HepG2 (cell line): ENCODE results near the gene SIAE. TPM values are rescaled to one million over a fixed set of nuclear protein-coding genes. Genes with fewer than 3 reads are reported as not detected.

Source experiments
- ATAC-seq: fragments of 200-7000 bp; cut with Tn5 transposase; 3 replicates; pipeline ENCODE4 v1.9.1; 2020; ENCODE audit warnings: mild to moderate bottlenecking, moderate library complexity
- BruUV-seq: library from RNA; stranded (reverse); fragments of 400-500 nt; replicated peaks from 2 replicates; lab custom pipeline; 2021; lab: Mats Ljungman, UMichigan
- CTCF ChIA-PET: fragments of 300-600 bp; formaldehyde crosslinking; extraction: SDS; loops from one replicate; lab custom pipeline; 2021; ENCODE audit warnings: low total read pairs, inconsistent platforms, low intra/inter-chr PET ratio; lab: Yijun Ruan, JAX
- POLR2A ChIA-PET: fragments of 350-600 bp; sonication (Branson Sonifier 250); formaldehyde crosslinking; loops from one replicate; lab custom pipeline; 2020; ENCODE audit warnings: antibody characterized with exemption, inconsistent platforms; lab: Yijun Ruan, JAX
- DNase-seq: peaks from one replicate; pipeline ENCODE4 v3.0.0-alpha.2; 2015; ENCODE audit warnings: low spot score
- FAIRE-seq: peaks from 3 replicates; lab custom pipeline; 2011; peaks lifted over from hg19 to GRCh38; lab: Jason Lieb, UNC
- H2AFZ ChIP-seq: one replicate; pipeline ENCODE4 v1.6.1; 2011; ENCODE audit warnings: low read length, inconsistent platforms
- H3K27ac ChIP-seq: fragments of 300-600 bp; 3 replicates; pipeline ENCODE4 v1.8.0; 2011; ENCODE audit warnings: mixed run types, mild to moderate bottlenecking, mixed read lengths, low read length, inconsistent platforms; ENCODE audit not compliant: insufficient read depth; ENCODE audit errors: extremely low read length
- H3K27me3 ChIP-seq, 2 experiments: fragments of 200-600 bp in 1 of 2; 2 replicates in 1 of 2; 3 replicates in 1 of 2; pipeline versions ENCODE4 v1.6.0 to v1.8.0; 2011; ENCODE audit warnings: low read length in 2 of 2, mild to moderate bottlenecking in 2 of 2, moderate library complexity in 2 of 2, inconsistent platforms in 1 of 2; ENCODE audit not compliant: insufficient read depth in 2 of 2, control insufficient read depth in 1 of 2
- H3K36me3 ChIP-seq, 2 experiments: fragments of 200-600 bp in 1 of 2; replicated peaks in 1 of 2; 2 replicates in 1 of 2; 3 replicates in 1 of 2; pipeline versions ENCODE4 v1.5.1 to v1.8.0; 2011; ENCODE audit warnings: low read length in 2 of 2, inconsistent platforms in 1 of 2; ENCODE audit not compliant: insufficient read depth in 2 of 2, control insufficient read depth in 1 of 2
- H3K4me1 ChIP-seq: 2 replicates; pipeline ENCODE4 v1.5.1; 2012; ENCODE audit warnings: low read length, inconsistent platforms; ENCODE audit not compliant: insufficient read depth
- H3K4me2 ChIP-seq: 2 replicates; pipeline ENCODE4 v1.6.0; 2011; ENCODE audit warnings: low read depth, low read length, inconsistent platforms
- H3K4me3 ChIP-seq, 3 experiments: fragments of 200-600 bp in 1 of 3; sonication (generic), shearing (Covaris generic) in 1 of 3; replicated peaks in 1 of 3; 2 replicates each; pipeline ENCODE4 v1.5.1; 2011 to 2016; ENCODE audit warnings: low read length in 3 of 3, inconsistent platforms in 2 of 3, low read depth in 2 of 3, mild to moderate bottlenecking in 2 of 3, control low read depth in 1 of 3, mixed read lengths in 1 of 3; ENCODE audit not compliant: insufficient read depth in 1 of 3
- H3K79me2 ChIP-seq: one replicate; pipeline ENCODE4 v1.6.1; 2011; ENCODE audit warnings: low read length, inconsistent platforms; ENCODE audit not compliant: insufficient read depth
- H3K9ac ChIP-seq: 2 replicates; pipeline ENCODE4 v1.6.0; 2011; ENCODE audit warnings: mild to moderate bottlenecking, low read depth, low read length, inconsistent platforms; ENCODE audit not compliant: insufficient read depth
- H3K9me3 ChIP-seq: 2 replicates; pipeline ENCODE4 v1.5.1; 2012; ENCODE audit warnings: mild to moderate bottlenecking, low read length
- H4K20me1 ChIP-seq: 2 replicates; pipeline ENCODE4 v1.6.0; 2011; ENCODE audit warnings: inconsistent platforms, mild to moderate bottlenecking, low read length, moderate library complexity; ENCODE audit not compliant: insufficient read depth
- AGO1 ChIP-seq: fragments of 200-400 bp; formaldehyde crosslinking; IDR thresholded peaks from 2 replicates; pipeline ENCODE4 v1.6.1; 2017; ENCODE audit warnings: mild to moderate bottlenecking, low read depth, low read length, moderate library complexity; ENCODE audit not compliant: poor library complexity, severe bottlenecking
- ASH2L ChIP-seq: fragments of 300-600, 200-600 bp; sonication (generic); IDR thresholded peaks from 2 replicates; pipeline ENCODE4 v1.7.0; 2017; ENCODE audit warnings: low read depth, mild to moderate bottlenecking, moderate library complexity, mixed read lengths, low read length; ENCODE audit not compliant: insufficient read length
- EED ChIP-seq: sonication (generic); formaldehyde crosslinking; IDR thresholded peaks from 2 replicates; pipeline ENCODE4 v1.5.0; 2020; ENCODE audit warnings: mild to moderate bottlenecking, missing genetic modification reagents
- FOXJ3 ChIP-seq: sonication (generic); formaldehyde crosslinking; IDR thresholded peaks from 2 replicates; pipeline ENCODE4 v1.4.0; 2020; ENCODE audit warnings: missing genetic modification reagents, mild to moderate bottlenecking, borderline replicate concordance
- GABPA ChIP-seq, 2 experiments: IDR thresholded peaks; 2 replicates each; pipeline ENCODE4 v1.6.1; 2011 to 2016; ENCODE audit warnings: low read depth in 2 of 2, low read length in 1 of 2, missing biosample characterization in 1 of 2, missing genetic modification characterization in 1 of 2
- JARID2 ChIP-seq: sonication (generic); formaldehyde crosslinking; IDR thresholded peaks from 2 replicates; pipeline ENCODE4 v1.8.1; 2023; ENCODE audit warnings: missing genetic modification reagents, inconsistent platforms; ENCODE audit not compliant: insufficient replicate concordance
- KDM6A ChIP-seq: IDR thresholded peaks from 2 replicates; pipeline ENCODE4 v1.6.1; 2016; ENCODE audit warnings: low read depth
- NFE2L2 ChIP-seq: fragments of 150-350 bp; IDR thresholded peaks from 2 replicates; pipeline ENCODE4 v1.6.1; 2014; ENCODE audit warnings: low read length
- RARG ChIP-seq: sonication (generic); formaldehyde crosslinking; IDR thresholded peaks from 2 replicates; pipeline ENCODE4 v1.4.0; 2020; ENCODE audit warnings: low read depth, mild to moderate bottlenecking, missing genetic modification reagents
- SSRP1 ChIP-seq: IDR thresholded peaks from 2 replicates; pipeline ENCODE4 v1.6.1; 2016; ENCODE audit warnings: control low read depth
- YEATS2 ChIP-seq: sonication (generic); formaldehyde crosslinking; IDR thresholded peaks from 2 replicates; pipeline ENCODE4 v1.4.0; 2020; ENCODE audit warnings: missing genetic modification reagents, borderline replicate concordance
- ZNF432 ChIP-seq: sonication (generic); formaldehyde crosslinking; IDR thresholded peaks from 2 replicates; pipeline ENCODE4 v1.5.0; 2020; ENCODE audit warnings: missing genetic modification reagents, mild to moderate bottlenecking, borderline replicate concordance
- ZNF451 ChIP-seq: sonication (generic); formaldehyde crosslinking; IDR thresholded peaks from 2 replicates; pipeline ENCODE4 v1.5.0; 2020; ENCODE audit warnings: mild to moderate bottlenecking, missing genetic modification reagents
- ZNF772 ChIP-seq: sonication (generic); formaldehyde crosslinking; IDR thresholded peaks from 2 replicates; pipeline ENCODE4 v1.5.0; 2020; ENCODE audit warnings: mild to moderate bottlenecking, missing genetic modification reagents
- WGBS: methylation state at CpG from one replicate; pipeline ENCODE4 v1.1.6; 2017; ENCODE audit warnings: low lambda C conversion rate; 5-methylcytosine and 5-hydroxymethylcytosine counted together
- in situ Hi-C: cut with HindIII; loops from 2 replicates; pipeline ENCODE4 v1.10.0; 2017; ENCODE audit warnings: low pct_unique_long_range_greater_than_20kb; ENCODE audit not compliant: extremely low pct_ligation_motif_present
- intact Hi-C: fragments of 100-400 bp; cut with micrococcal nuclease; formaldehyde crosslinking; loops from one replicate; pipeline ENCODE4 v1.10.0; 2022; ENCODE audit not compliant: unreplicated experiment
- polyA plus RNA-seq, 8 experiments: library from polyadenylated mRNA; depleted of rRNA in 3 of 8; stranded (reverse) in 7 of 8; unstranded in 1 of 8; fragments of >200 nt; fragmentation: Illumina TruSeq in 4 of 8; extraction: Trizol in 4 of 8; gene quantifications; 2 replicates each; pipeline versions ENCODE4 v1.2.1 to v1.2.3, GENCODE V29; 2011 to 2016; ENCODE audit warnings: low read depth in 4 of 8, missing spikeins in 1 of 8, mixed read lengths in 1 of 8; ENCODE audit not compliant: insufficient read depth in 1 of 8
- total RNA-seq, 5 experiments: library from RNA; depleted of rRNA; stranded (reverse); fragments of >200 nt; fragmentation: Illumina TruSeq; extraction: Trizol; gene quantifications; 2 replicates each; pipeline ENCODE4 v1.2.3, GENCODE V29; 2016; ENCODE audit warnings: low read depth in 1 of 5

Gene SIAE
- total and polyA plus RNA-seq, 2 of the 13 experiments (the other 11 are each of a cell fraction or from before 2014, with no cell fraction given) = 7.0 to 22.4 TPM

DNA sequence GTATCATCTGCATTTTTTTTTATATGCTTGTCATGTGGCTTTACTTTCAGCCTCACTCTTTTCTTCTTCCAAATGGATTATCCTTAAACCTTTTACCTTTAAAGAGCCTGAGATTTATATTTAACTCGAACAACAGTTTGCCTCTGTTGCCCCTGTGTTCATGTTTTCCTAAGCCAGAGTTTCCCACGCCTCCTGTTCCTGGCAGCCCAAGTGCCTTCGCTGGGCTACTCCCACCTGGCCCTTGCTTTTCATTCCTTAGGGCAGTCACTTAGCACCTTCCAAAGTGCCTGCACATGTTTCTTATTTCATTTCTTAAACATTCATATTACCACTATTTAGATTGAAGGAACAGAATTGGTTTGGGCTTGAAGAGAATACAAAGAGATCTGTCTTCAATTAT, 37.6 kb downstream of the SIAE start:
- ChIA-PET CTCF (no interaction called here), POLR2A (no interaction called here)
- no peak overlapping the region for H3K4me3 ChIP-seq
- FAIRE-seq (no peak), DNase-seq (no peak), ATAC-seq (no peak)
- no peak overlapping the region for H2AFZ ChIP-seq
- H3K9me3 ChIP-seq = no peaks in the 10 kb centered on the region
- intact Hi-C loops = no loop called here
- no peaks in the 10 kb centered on the region for H4K20me1 ChIP-seq
- BruUV-seq = no TSS peak
- in situ Hi-C loops = no loop called here
- H3K4me1 ChIP-seq = no peaks in the 10 kb centered on the region
- H3K79me2 ChIP-seq = no peaks in the 10 kb centered on the region
- no peak overlapping the region for H3K4me2 ChIP-seq
- TF ChIP-seq ASH2L (no peak), EED (CRISPR knock-in tag) (no peak), KDM6A (CRISPR knock-in tag) (no peak)
- H3K36me3 ChIP-seq = peaks cover 9 to 36% of the 10 kb centered on the region in 2 experiments
- WGBS = 97% methylated on average over 3 of the region's 3 CpGs
- H3K9ac ChIP-seq = no peak overlapping the region
- no peak overlapping the region for H3K27ac ChIP-seq
- no peaks in the 10 kb centered on the region for H3K27me3 ChIP-seq

DNA sequence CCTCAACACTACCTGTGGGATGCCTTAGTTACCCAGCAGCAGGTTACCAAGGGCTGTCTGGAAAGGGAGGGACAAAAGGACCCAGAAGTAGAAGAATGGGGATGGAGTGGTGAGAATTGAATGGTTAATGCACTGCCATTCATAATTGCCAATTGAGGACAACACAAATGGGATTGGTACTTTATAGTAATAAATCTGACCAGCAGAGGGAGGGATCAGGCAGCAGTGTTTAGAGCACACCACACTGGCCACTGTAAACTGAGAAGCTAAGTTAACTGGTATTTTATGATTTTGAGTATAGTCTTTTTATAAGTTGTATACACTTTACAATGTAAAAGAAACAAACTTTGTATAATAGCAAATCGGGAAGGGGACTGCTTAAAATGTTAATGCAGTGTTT, 40.2 kb downstream of the SIAE start:
- Histone ChIP-seq H3K27me3 (no peaks in the 10 kb centered on the region), H3K4me2 (no peak overlapping the region), H3K79me2 (no peaks in the 10 kb centered on the region), H3K27ac (no peak overlapping the region), H3K4me3 (no peak overlapping the region), H3K9ac (no peak overlapping the region), H2AFZ (no peak overlapping the region), H3K4me1 (no peaks in the 10 kb centered on the region), H3K36me3 (peaks cover 15 to 52% of the 10 kb centered on the region in 2 experiments), H3K9me3 (no peaks in the 10 kb centered on the region), H4K20me1 (no peaks in the 10 kb centered on the region)
- FAIRE-seq (no peak), DNase-seq (no peak), ATAC-seq (peak; percentile 87)
- CTCF ChIA-PET = no interaction called here
- no TSS peak for BruUV-seq
- no peak for TF ChIP-seq GABPA (IDR thresholded peaks at IDR 0.05; ENCODE audit: low read depth, low read length)
- TF ChIP-seq GABPA (CRISPR knock-in tag; IDR thresholded peaks at IDR 0.05; ENCODE audit: low read depth) = no peak
- no peak for TF ChIP-seq ZNF432
- no peak for TF ChIP-seq ZNF451 (CRISPR knock-in tag)
- no peak for TF ChIP-seq AGO1
- TF ChIP-seq SSRP1 (CRISPR knock-in tag) = no peak
- TF ChIP-seq YEATS2 (CRISPR knock-in tag) = no peak
- TF ChIP-seq NFE2L2 = no peak
- TF ChIP-seq JARID2 = no peak
- no peak for TF ChIP-seq RARG (CRISPR knock-in tag)
- no peak for TF ChIP-seq ZNF772 (CRISPR knock-in tag)
- TF ChIP-seq FOXJ3 (CRISPR knock-in tag) = no peak
- WGBS = 94% methylated on average over 1 of the region's 1 CpG
- in situ Hi-C loops = no loop called here
- intact Hi-C loops = no loop called here
- POLR2A ChIA-PET = interaction anchor here (3.8 kb wide), 1 partner anchor 11 kb away, joined by 10 read pairs; the partner anchor contains the start of gene TBRG1
